PC-9 (cell line): ENCODE data around the gene PROC.

ENCODE experiments used
- CTCF ChIP-seq: fragments of 200-600 bp; sonication (generic); conservative IDR thresholded peaks from 2 replicates; pipeline ENCODE4 v1.6.1; 2017; ENCODE audit warnings: mixed run types, antibody characterized with exemption, mild to moderate bottlenecking, moderate library complexity
- EZH2 ChIP-seq: fragments of 200-600 bp; sonication (generic); IDR thresholded peaks from 2 replicates; pipeline ENCODE4 v1.8.0; 2017; ENCODE audit warnings: antibody characterized with exemption, low read depth

- no peak for TF ChIP-seq CTCF
- TF ChIP-seq EZH2: no peak
Measured at GRCh38 chr2:127378720-127379119, 39.5 kb upstream of the PROC start.
